H9 (cell line): ENCODE measurements around the gene ELOF1. TPM values are rescaled to one million over a fixed set of nuclear protein-coding genes. Genes with fewer than 3 reads are reported as not detected.

Experiments used
- DNase-seq: peaks from one replicate; pipeline ENCODE4 v3.0.0-alpha.2; 2017
- H2AFZ ChIP-seq: one replicate; pipeline ENCODE4 v1.6.1; 2013; ENCODE audit warnings: mild to moderate bottlenecking, low read length, control low read depth, moderate library complexity
- H2AK5ac ChIP-seq: 2 replicates; pipeline ENCODE4 v1.6.1; 2013; ENCODE audit warnings: low read length, control low read depth, mixed read lengths; ENCODE audit not compliant: insufficient read length
- H2BK120ac ChIP-seq: one replicate; pipeline ENCODE4 v1.6.1; 2013; ENCODE audit warnings: low read depth, mild to moderate bottlenecking, low read length, control low read depth, inconsistent platforms; ENCODE audit not compliant: poor library complexity, severe bottlenecking
- H2BK12ac ChIP-seq: 2 replicates; pipeline ENCODE4 v1.6.1; 2013; ENCODE audit warnings: low read length, control low read depth, mixed read lengths, low read depth; ENCODE audit not compliant: insufficient read length
- H2BK15ac ChIP-seq: 2 replicates; pipeline ENCODE4 v1.6.1; 2013; ENCODE audit warnings: low read depth, low read length, control low read depth
- H2BK20ac ChIP-seq: one replicate; pipeline ENCODE4 v1.6.1; 2013; ENCODE audit warnings: low read depth, mild to moderate bottlenecking, low read length, control low read depth, inconsistent platforms; ENCODE audit not compliant: poor library complexity, severe bottlenecking
- H2BK5ac ChIP-seq: 2 replicates; pipeline ENCODE4 v1.6.1; 2013; ENCODE audit warnings: low read length, control low read depth, mixed read lengths; ENCODE audit not compliant: insufficient read length
- H3K14ac ChIP-seq: 2 replicates; pipeline ENCODE4 v1.6.1; 2013; ENCODE audit warnings: low read length, control low read depth; ENCODE audit not compliant: insufficient read depth
- H3K18ac ChIP-seq: 2 replicates; pipeline ENCODE4 v1.6.1; 2013; ENCODE audit warnings: low read depth, mild to moderate bottlenecking, mixed read lengths, low read length, control low read depth; ENCODE audit not compliant: insufficient read length
- H3K23ac ChIP-seq: 2 replicates; pipeline ENCODE4 v1.6.1; 2013; ENCODE audit warnings: low read length, control low read depth, mixed read lengths, low read depth; ENCODE audit not compliant: insufficient read length
- H3K23me2 ChIP-seq: 2 replicates; pipeline ENCODE4 v1.6.1; 2013; ENCODE audit warnings: low read depth, mild to moderate bottlenecking, mixed read lengths, low read length, control low read depth; ENCODE audit not compliant: insufficient read length, poor library complexity, severe bottlenecking
- H3K27ac ChIP-seq: 2 replicates; pipeline ENCODE4 v1.5.1; 2013; ENCODE audit warnings: low read length, control low read depth, mixed read lengths, low read depth; ENCODE audit not compliant: insufficient read length
- H3K27me3 ChIP-seq: 2 replicates; pipeline ENCODE4 v1.6.1; 2013; ENCODE audit warnings: low read length, control low read depth, inconsistent platforms; ENCODE audit not compliant: insufficient read depth
- H3K4ac ChIP-seq: 2 replicates; pipeline ENCODE4 v1.6.1; 2013; ENCODE audit warnings: low read depth, mild to moderate bottlenecking, control low read depth, inconsistent platforms, low read length, moderate library complexity
- H3K4me1 ChIP-seq: 2 replicates; pipeline ENCODE4 v1.6.1; 2013; ENCODE audit warnings: low read length, control low read depth, inconsistent platforms; ENCODE audit not compliant: insufficient read depth
- H3K4me2 ChIP-seq: 2 replicates; pipeline ENCODE4 v1.6.1; 2013; ENCODE audit warnings: low read length, control low read depth, mixed read lengths; ENCODE audit not compliant: insufficient read length, insufficient read depth
- H3K56ac ChIP-seq: 2 replicates; pipeline ENCODE4 v1.6.1; 2013; ENCODE audit warnings: low read depth, mild to moderate bottlenecking, mixed read lengths, low read length, control low read depth; ENCODE audit not compliant: insufficient read length
- H3K79me1 ChIP-seq: 2 replicates; pipeline ENCODE4 v1.6.1; 2013; ENCODE audit warnings: low read depth, mild to moderate bottlenecking, moderate library complexity, low read length, control low read depth, inconsistent platforms; ENCODE audit not compliant: insufficient read depth, poor library complexity, severe bottlenecking
- H3K79me2 ChIP-seq: 2 replicates; pipeline ENCODE4 v1.6.1; 2013; ENCODE audit warnings: low read length, control low read depth, inconsistent platforms; ENCODE audit not compliant: insufficient read depth
- H3K9ac ChIP-seq: 2 replicates; pipeline ENCODE4 v1.6.1; 2013; ENCODE audit warnings: low read length, control low read depth, mixed read lengths; ENCODE audit not compliant: insufficient read length; ENCODE audit errors: extremely low read depth
- H3K9me3 ChIP-seq: one replicate; pipeline ENCODE4 v1.6.1; 2013; ENCODE audit warnings: low read depth, low read length, inconsistent platforms; ENCODE audit not compliant: control insufficient read depth
- H3T11ph ChIP-seq: one replicate; pipeline ENCODE4 v1.6.1; 2013; ENCODE audit warnings: mild to moderate bottlenecking, low read length, control low read depth, inconsistent platforms
- H4K20me1 ChIP-seq: one replicate; pipeline ENCODE4 v1.6.1; 2013; ENCODE audit not compliant: control insufficient read depth, insufficient read length, insufficient read depth
- H4K5ac ChIP-seq: 2 replicates; pipeline ENCODE4 v1.6.1; 2013; ENCODE audit warnings: low read depth, mild to moderate bottlenecking, mixed read lengths, low read length, control low read depth; ENCODE audit not compliant: insufficient read length
- H4K8ac ChIP-seq: replicated peaks from 2 replicates; pipeline ENCODE4 v1.6.1; 2013; ENCODE audit warnings: low read length, control low read depth, mixed read lengths, low read depth; ENCODE audit not compliant: insufficient read length
- H4K91ac ChIP-seq: 2 replicates; pipeline ENCODE4 v1.6.1; 2013; ENCODE audit warnings: low read depth, mild to moderate bottlenecking, moderate library complexity, mixed read lengths, low read length, control low read depth; ENCODE audit not compliant: insufficient read length
- H3K27ac Mint-ChIP-seq, 3 experiments: 2 replicates in 2 of 3; 3 replicates in 1 of 3; pipeline ENCODE4 v1.8.0; 2020 to 2021; ENCODE audit warnings: mixed read lengths in 3 of 3, mild to moderate bottlenecking in 1 of 3, moderate library complexity in 1 of 3
- H3K27me3 Mint-ChIP-seq: 2 replicates; pipeline ENCODE4 v1.8.0; 2021; ENCODE audit warnings: low read depth, mild to moderate bottlenecking, moderate library complexity, mixed read lengths
- H3K36me3 Mint-ChIP-seq, 3 experiments: 2 replicates in 2 of 3; 3 replicates in 1 of 3; pipeline ENCODE4 v1.8.0; 2020 to 2021; ENCODE audit warnings: low read depth in 3 of 3, mixed read lengths in 3 of 3; ENCODE audit not compliant: insufficient read depth in 1 of 3
- H3K4me1 Mint-ChIP-seq, 2 experiments: 2 replicates each; pipeline ENCODE4 v1.8.0; 2020; ENCODE audit warnings: mixed read lengths in 2 of 2
- H3K4me3 Mint-ChIP-seq, 2 experiments: 2 replicates in 1 of 2; 3 replicates in 1 of 2; pipeline ENCODE4 v1.8.0; 2020 to 2021; ENCODE audit warnings: mild to moderate bottlenecking in 2 of 2, mixed read lengths in 2 of 2, moderate library complexity in 1 of 2
- H3K9me3 Mint-ChIP-seq, 2 experiments: 2 replicates in 1 of 2; 3 replicates in 1 of 2; pipeline ENCODE4 v1.8.0; 2020; ENCODE audit warnings: mild to moderate bottlenecking in 2 of 2, mixed read lengths in 2 of 2, moderate library complexity in 1 of 2
- WGBS: extraction: QIAGEN DNeasy Blood & Tissue Kit; methylation state at CpG from one replicate; pipeline ENCODE4 v1.1.7; 2013; ENCODE audit warnings: missing lambda C conversion rate, low lambda C conversion rate, mixed read lengths; ENCODE audit not compliant: insufficient read length; ENCODE audit errors: extremely low coverage; 5-methylcytosine and 5-hydroxymethylcytosine counted together
- total RNA-seq: library from RNA; stranded (reverse); gene quantifications from 2 replicates; pipeline ENCODE4 v1.2.1, GENCODE V29; 2021
- TF ChIP-seq, protein P1 (sequence below): fragments of 200-600 bp; sonication (generic); conservative IDR thresholded peaks from 3 replicates; pipeline ENCODE4 v1.8.0; 2021; ENCODE audit warnings: antibody characterized with exemption, mild to moderate bottlenecking

Gene ELOF1
- total RNA-seq, 1 experiment from 2014 or later: 84.9 TPM

DNA sequence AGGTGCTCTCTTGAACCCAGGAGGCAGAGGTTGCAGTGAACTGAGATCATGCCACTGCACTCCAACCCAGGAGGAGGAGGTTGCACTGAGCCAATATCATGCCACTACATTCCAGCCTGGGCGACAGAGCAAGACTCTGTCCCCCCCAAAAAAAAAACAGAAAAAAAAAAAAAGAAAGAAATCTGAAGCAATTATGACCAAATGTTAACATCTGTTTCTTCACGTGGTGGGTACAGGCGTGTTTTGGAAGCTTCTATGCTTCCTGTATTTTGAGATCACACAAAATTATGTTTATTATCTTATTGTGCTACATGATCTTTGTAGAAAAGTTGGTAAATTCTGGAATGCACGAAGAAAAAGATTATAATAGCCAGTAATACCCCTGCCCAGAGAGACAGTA, 21.1 kb upstream of the ELOF1 start:
- no peak overlapping the region for H4K8ac ChIP-seq
- Mint-ChIP-seq H3K27ac (no peak overlapping the region), H3K4me3 (no peak overlapping the region), H3K9me3 (no peaks in the 10 kb centered on the region), H3K4me1 (peaks cover 0 to 4% of the 10 kb centered on the region in 2 experiments; a peak in 3 of 4 replicates), H3K36me3 (no peaks in the 10 kb centered on the region), H3K27me3 (peaks cover 6% of the 10 kb centered on the region)
- no peaks in the 10 kb centered on the region for H3K9me3 ChIP-seq
- H2BK15ac ChIP-seq: no peak overlapping the region
- no peak overlapping the region for H3K27ac ChIP-seq
- no CpG with 5 or more reads among the region's 4 CpGs for WGBS
- H4K20me1 ChIP-seq: no peaks in the 10 kb centered on the region
- H2BK20ac ChIP-seq: no peak overlapping the region
- H2AK5ac ChIP-seq: no peak overlapping the region
- no peak overlapping the region for H3T11ph ChIP-seq
- H3K23me2 ChIP-seq: peaks cover 4% of the 10 kb centered on the region
- H4K91ac ChIP-seq: no peak overlapping the region
- no peak overlapping the region for H2BK120ac ChIP-seq
- no peak overlapping the region for H3K56ac ChIP-seq
- H3K79me2 ChIP-seq: no peaks in the 10 kb centered on the region
- DNase-seq: no peak
- H3K14ac ChIP-seq: no peak overlapping the region
- no peak overlapping the region for H3K18ac ChIP-seq
- H3K9ac ChIP-seq: no peak overlapping the region
- H3K4ac ChIP-seq: no peak overlapping the region
- no peaks in the 10 kb centered on the region for H3K79me1 ChIP-seq
- no peaks in the 10 kb centered on the region for H3K4me1 ChIP-seq
- TF ChIP-seq, protein P1, sequence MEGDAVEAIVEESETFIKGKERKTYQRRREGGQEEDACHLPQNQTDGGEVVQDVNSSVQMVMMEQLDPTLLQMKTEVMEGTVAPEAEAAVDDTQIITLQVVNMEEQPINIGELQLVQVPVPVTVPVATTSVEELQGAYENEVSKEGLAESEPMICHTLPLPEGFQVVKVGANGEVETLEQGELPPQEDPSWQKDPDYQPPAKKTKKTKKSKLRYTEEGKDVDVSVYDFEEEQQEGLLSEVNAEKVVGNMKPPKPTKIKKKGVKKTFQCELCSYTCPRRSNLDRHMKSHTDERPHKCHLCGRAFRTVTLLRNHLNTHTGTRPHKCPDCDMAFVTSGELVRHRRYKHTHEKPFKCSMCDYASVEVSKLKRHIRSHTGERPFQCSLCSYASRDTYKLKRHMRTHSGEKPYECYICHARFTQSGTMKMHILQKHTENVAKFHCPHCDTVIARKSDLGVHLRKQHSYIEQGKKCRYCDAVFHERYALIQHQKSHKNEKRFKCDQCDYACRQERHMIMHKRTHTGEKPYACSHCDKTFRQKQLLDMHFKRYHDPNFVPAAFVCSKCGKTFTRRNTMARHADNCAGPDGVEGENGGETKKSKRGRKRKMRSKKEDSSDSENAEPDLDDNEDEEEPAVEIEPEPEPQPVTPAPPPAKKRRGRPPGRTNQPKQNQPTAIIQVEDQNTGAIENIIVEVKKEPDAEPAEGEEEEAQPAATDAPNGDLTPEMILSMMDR: no peak
- no peak overlapping the region for H3K23ac ChIP-seq
- H2AFZ ChIP-seq: no peak overlapping the region
- H4K5ac ChIP-seq: no peak overlapping the region
- no peak overlapping the region for H2BK12ac ChIP-seq
- no peak overlapping the region for H2BK5ac ChIP-seq
- H3K4me2 ChIP-seq: no peak overlapping the region
- H3K27me3 ChIP-seq: no peaks in the 10 kb centered on the region
